HG03457 (cell line): ENCODE results near the gene CPEB3.
"Not testable (repeated sequence)": the region's sequence is repeated elsewhere in the genome, so short reads cannot be mapped to it uniquely, and the experiment has no call there.

Experiments
- ATAC-seq: cut with Tn5 transposase; IDR thresholded peaks from one replicate; pipeline ENCODE4 v1.9.1; 2021; ENCODE audit warnings: moderate number of reproducible peaks; ENCODE audit not compliant: unreplicated experiment

The CPEB3 gene

GRCh38 chr10:92216608-92217007, 74.3 kb downstream of the CPEB3 start:
- not testable (repeated sequence) for ATAC-seq

- not testable (repeated sequence) for ATAC-seq
These were observed 75.7 kb downstream of the CPEB3 start for GRCh38 chr10:92215222-92215621.

DNA sequence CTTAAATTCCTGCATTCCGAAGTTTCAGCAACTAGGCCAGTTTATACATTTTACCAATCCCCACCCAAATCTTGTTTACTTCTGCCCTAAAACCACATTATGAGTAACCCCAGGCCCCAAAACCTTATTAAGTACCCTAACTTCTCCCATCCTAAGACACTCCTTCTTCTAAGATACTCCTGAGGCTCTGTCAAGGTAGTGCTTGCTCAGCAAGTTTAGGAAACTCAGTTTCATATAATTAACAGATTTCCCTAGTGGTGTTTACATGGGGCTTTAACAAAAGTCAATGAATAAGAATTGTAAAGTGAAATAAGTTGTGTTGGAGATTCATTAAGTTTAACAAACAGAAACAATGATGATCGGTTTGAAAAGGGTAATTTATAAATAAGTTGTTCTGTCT, 77.8 kb downstream of the CPEB3 start:
- no peak for ATAC-seq

- no peak for ATAC-seq
These were observed 82.1 kb downstream of the CPEB3 start for GRCh38 chr10:92208736-92209135.

GRCh38 chr10:92208157-92208720, 82.6 kb downstream of the CPEB3 start:
- no peak for ATAC-seq

DNA sequence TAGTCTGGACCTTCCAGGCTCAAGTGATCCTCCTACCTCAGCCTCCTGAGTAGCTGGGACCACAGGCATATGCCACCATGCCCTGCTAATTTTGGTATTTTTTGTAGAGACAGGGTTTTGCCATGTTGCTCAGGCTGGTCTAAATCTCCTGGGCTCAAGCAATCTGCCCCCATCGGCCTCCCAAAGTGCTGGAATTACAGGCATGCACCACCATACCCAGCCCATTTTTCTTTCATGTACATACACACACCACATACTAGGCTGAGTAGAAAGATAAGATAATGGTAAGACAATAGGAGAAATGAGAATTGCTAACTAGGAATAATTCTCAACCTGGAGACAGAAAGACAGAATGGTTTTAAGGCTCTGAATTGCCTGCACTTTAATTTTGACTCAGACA, 83.8 kb downstream of the CPEB3 start:
- no peak for ATAC-seq

DNA sequence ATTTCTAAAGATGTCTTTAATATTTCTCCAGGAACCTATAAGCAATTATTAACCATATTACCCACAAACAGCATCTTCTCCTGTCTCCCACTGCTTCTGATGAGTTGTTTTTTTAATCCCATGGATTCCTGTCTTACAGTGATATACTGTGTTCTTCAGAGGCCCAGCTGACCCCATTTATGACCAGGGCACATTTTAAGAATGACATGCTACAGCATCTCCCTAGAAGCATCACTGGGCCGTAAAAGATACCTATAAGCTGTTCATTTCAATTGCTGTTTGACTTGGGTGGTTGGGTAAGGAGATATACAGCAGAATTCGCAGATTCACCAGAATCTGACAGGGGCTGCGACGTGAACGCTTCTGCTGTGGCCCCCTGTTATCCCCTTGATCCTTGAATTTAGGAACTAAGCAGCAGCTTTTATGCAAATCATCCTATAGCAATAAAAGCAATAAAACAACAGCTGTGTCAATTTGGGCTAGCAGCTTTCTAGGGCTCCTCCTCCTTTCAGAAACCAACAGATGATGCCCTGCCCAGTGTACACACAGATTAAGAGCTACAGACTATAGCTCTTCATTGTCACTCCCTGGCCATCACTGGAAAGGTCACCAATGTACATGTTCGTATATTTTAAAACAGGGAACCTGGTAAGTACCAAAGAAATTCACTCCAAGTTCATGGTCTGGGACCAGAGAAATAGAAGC, 86.8 kb downstream of the CPEB3 start:
- no peak for ATAC-seq

GRCh38 chr10:92202536-92202935, 88.3 kb downstream of the CPEB3 start:
- no peak for ATAC-seq

- no peak for ATAC-seq
These were observed 90.3 kb downstream of the CPEB3 start for GRCh38 chr10:92200564-92200963.

GRCh38 chr10:92187101-92187500, 103.8 kb downstream of the CPEB3 start:
- ATAC-seq: no peak

DNA sequence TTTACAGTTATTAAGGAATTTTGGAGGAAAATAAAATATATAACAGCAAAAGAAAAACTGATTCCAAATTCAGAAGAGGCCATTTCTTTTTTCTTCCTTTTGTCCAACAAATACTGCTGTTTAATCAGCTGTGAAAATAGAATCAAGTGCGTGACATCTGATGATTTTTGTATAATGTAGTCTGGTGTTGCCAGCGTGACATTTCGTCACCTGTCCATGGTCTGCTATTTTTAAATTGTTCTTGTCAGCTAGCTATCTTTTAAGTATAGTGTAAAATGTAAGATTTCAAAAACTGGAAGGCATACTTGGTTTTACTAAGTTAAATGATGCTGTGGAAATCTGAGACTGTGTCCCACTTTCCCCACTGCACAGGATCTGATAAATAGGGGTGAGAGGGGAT, 105.9 kb downstream of the CPEB3 start:
- ATAC-seq: no peak

- no peak for ATAC-seq
These were observed 107.7 kb downstream of the CPEB3 start for GRCh38 chr10:92183199-92183598.

GRCh38 chr10:92181575-92181974, 109.3 kb downstream of the CPEB3 start:
- no peak for ATAC-seq

DNA sequence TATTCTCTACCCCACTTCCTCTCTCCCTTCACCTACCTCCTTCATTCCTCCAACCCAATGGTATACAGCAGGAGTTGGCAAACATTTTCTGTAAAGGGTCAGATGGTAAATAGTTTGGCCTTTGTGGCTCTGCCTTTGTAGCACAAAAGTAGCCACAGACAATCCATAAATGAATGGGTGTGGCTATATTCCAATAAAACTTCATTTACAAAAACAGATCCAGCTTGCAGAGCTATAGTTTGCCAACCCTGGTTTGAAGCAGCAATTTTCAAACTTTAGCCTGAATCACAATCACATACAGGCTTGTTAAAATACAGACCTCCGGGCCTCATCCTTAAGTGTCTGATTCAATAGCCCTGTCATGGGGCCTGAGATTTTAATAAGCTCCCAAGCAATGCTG, 110.5 kb downstream of the CPEB3 start:
- ATAC-seq: no peak

- ATAC-seq: no peak
These were observed 113.3 kb downstream of the CPEB3 start for GRCh38 chr10:92177546-92177945.

DNA sequence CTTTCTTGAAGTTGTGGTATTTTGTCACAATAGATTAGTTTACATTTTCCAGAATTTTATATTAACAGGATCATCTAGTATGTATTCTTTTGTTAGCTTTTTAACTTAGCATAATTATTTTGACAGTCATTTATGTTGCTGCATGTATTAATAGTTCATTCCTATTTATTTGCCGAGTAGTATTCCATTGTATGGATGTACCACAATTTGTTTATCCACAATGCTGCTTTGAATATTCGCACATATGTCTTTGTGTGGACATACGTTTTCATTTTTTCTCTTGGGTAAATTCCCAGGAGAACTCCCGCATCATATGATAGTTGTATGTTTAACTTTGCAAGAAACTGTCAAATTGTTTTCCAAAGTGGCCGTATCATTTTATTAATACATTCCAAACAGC, 115.7 kb downstream of the CPEB3 start:
- no peak for ATAC-seq

DNA sequence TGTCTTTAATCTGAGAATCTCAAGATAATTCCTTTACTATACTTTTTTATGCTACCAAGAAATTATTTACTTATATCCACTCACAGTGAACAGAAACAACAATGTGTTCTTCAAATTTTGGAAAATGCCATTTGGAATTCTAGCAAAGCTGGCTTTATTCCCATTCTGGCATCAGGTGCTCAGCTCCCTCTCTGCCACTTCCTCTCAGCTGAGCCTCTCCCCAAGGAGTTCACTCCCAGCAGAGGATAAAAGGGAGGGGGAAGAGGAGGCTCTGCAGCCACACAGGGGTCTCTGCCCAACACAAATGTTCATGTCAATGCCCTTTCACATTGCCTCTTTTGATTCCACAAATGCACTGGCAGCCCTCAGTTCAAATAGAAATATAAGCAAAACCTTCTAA, 116.9 kb downstream of the CPEB3 start:
- ATAC-seq: no peak

DNA sequence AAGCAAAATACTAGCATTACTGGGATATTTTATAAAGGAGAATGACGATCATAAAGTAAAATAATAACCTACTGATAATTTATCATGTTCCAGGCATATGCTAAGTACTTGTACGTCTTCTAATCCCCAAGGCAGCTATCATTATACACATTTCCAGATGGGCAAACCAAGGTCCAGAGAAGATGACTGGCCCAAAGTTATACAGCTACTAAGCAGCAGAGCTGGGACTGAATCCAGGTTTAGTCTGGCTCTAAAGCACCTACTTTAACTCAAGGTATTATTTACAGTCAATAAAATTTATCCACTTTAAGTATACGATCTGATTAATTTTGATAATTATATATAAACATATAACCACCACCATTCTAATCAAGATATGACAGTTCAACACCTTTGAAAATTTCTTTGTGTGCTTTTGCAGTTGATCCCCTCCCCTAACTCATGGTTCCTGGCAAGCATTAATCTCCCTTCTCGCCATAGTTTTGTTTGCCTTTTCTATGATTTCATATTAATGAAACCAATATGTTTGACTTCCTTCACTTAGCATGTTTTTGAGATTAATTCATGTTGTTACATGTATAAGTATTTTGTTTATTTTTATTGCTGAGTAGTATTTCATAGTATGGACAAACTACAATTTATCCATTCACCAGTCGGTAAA, 126.7 kb downstream of the CPEB3 start:
- ATAC-seq: no peak

- no peak for ATAC-seq
These were observed 128.3 kb downstream of the CPEB3 start for GRCh38 chr10:92162541-92162940.

DNA sequence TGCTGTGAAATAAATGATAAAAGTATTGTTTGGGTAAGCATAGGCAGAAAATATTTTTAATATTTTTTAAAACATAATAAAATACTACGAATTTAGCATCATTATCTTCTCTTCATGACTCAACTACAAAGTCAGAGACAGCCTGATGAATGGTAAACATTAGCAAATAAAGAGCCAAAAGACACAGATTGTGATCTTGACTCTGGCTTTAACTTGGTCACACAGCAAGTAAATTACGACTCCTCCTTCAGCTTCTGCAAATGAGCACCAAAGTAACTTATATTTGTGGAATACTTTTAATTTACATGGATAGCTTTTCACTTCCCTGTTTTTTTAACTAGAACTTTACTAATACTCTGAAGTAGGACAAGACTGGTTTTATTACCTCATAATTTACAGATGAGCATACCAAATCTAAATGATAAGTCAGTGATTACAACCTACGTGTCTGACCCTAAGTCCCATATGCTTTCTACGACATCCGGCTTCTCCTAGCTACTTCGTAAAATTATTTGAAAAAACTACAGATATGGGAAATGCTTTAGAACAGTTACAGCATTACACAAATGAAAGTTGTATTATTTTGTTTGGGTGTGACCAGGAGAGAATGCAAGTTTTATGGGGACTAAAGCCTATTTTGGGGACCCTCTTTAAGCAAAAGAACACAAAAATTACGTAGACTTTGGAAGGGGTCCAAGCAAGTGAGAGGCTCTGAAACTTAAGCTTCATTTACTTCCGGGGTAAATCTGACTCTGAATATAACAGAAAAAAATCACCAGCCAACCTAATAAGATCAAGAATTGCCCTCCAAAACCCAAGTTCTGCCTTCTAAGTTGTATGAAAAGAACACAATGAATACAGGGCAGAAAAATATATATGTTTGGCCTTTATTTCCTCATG, 133.8 kb downstream of the CPEB3 start:
- no peak for ATAC-seq

DNA sequence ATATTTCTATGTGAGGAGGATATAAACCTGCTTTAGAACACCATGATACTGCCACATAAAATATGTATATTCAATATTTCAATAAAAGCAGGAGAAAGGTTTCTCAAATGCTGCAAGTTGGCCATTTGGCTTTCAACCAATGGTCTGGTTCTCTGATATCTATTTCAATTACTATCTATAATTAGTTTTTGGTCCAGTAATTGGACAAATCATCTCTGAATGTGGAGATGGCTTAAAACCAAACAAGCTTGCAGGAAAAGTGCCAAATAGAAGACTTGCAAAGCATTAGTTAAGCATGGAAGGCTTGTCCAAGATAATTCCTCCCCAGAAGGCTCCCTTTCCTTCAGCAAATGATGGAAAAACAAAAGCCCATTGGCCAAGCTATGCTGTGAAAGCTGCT, 140.1 kb downstream of the CPEB3 start:
- no peak for ATAC-seq
